Choroid plexus epithelial cell (primary cell): Measurements from ENCODE around the gene ALPL.

Source experiments
- DNase-seq: peaks from one replicate; pipeline ENCODE4 v3.0.0-alpha.2; 2010; ENCODE audit warnings: low read depth
- H3K4me3 ChIP-seq: 2 replicates; pipeline ENCODE4 v1.5.1; 2011; ENCODE audit warnings: low read depth, mild to moderate bottlenecking, control low read depth, low read length, moderate library complexity
- CTCF ChIP-seq: conservative IDR thresholded peaks from 2 replicates; pipeline ENCODE4 v1.5.1; 2011; ENCODE audit warnings: low read depth, mild to moderate bottlenecking, control low read depth, inconsistent platforms, low read length, moderate library complexity

The ALPL gene

GRCh38 chr1:21523297-21523813 lies 14.1 kb downstream of the ALPL start:
- H3K4me3 ChIP-seq = no peak overlapping the region
- TF ChIP-seq CTCF = no peak
- no peak for DNase-seq

GRCh38 chr1:21524220-21524619 lies 15.0 kb downstream of the ALPL start:
- no peak for DNase-seq
- H3K4me3 ChIP-seq = no peak overlapping the region
- TF ChIP-seq CTCF = no peak

- TF ChIP-seq CTCF = no peak
- DNase-seq = no peak
Observed at GRCh38 chr1:21524686-21525339, 15.6 kb downstream of the ALPL start.

GRCh38 chr1:21525340-21525717 lies 16.1 kb downstream of the ALPL start:
- TF ChIP-seq CTCF = no peak
- no peak overlapping the region for H3K4me3 ChIP-seq
- no peak for DNase-seq

More at GRCh38 chr1:21524686-21525339, 15.6 kb downstream of the ALPL start:
- no peak overlapping the region for H3K4me3 ChIP-seq

GRCh38 chr1:21526441-21526840 lies 17.2 kb downstream of the ALPL start:
- DNase-seq = no peak
- no peak overlapping the region for H3K4me3 ChIP-seq
- no peak for TF ChIP-seq CTCF

- no peak overlapping the region for H3K4me3 ChIP-seq
- peak; percentile 42 for DNase-seq
- no peak for TF ChIP-seq CTCF
Observed at GRCh38 chr1:21530368-21531016, 21.3 kb downstream of the ALPL start.

GRCh38 chr1:21531241-21531640 lies 22.0 kb downstream of the ALPL start:
- no peak for DNase-seq
- no peak for TF ChIP-seq CTCF
- no peak overlapping the region for H3K4me3 ChIP-seq
